GM12878 (cell line): ENCODE measurements around the gene IL3. TPM values are rescaled to one million over a fixed set of nuclear protein-coding genes. Genes with fewer than 3 reads are reported as not detected.

ENCODE experiments used
- ATAC-seq: fragments of 200-7000 bp; cut with Tn5 transposase; 3 replicates; pipeline ENCODE4 v1.9.1; 2020; ENCODE audit warnings: mild to moderate bottlenecking, moderate library complexity
- BruUV-seq: library from RNA; stranded (reverse); fragments of 400-500 nt; replicated peaks from 2 replicates; lab custom pipeline; 2021; lab: Mats Ljungman, UMichigan
- CTCF ChIA-PET: fragments of 300-600 bp; sonication (Branson Sonifier 250); formaldehyde crosslinking; extraction: SDS; loops from one replicate; lab custom pipeline; 2021; ENCODE audit warnings: inconsistent platforms; lab: Yijun Ruan, JAX
- POLR2A ChIA-PET: fragments of 350-600 bp; formaldehyde crosslinking; extraction: SDS; loops from one replicate; lab custom pipeline; 2021; ENCODE audit warnings: inconsistent platforms; lab: Charles Lee
- RAD21 ChIA-PET: fragments of 300-600 bp; sonication (Branson Sonifier 250); formaldehyde crosslinking; loops from one replicate; lab custom pipeline; 2023; ENCODE audit warnings: antibody characterized with exemption; ENCODE audit not compliant: unreplicated experiment; lab: Charles Lee
- SMC1A ChIA-PET: fragments of 300-600 bp; sonication (Branson Sonifier 250); formaldehyde crosslinking; loops from one replicate; lab custom pipeline; 2023; ENCODE audit not compliant: unreplicated experiment, uncharacterized antibody; lab: Charles Lee
- DNase-seq: peaks from one replicate; pipeline ENCODE4 v3.0.0-alpha.2; 2011; ENCODE audit warnings: low read depth, low spot score
- FAIRE-seq: peaks from 3 replicates; lab custom pipeline; 2011; peaks lifted over from hg19 to GRCh38; lab: Jason Lieb, UNC
- H2AFZ ChIP-seq: 2 replicates; pipeline ENCODE4 v1.6.0; 2011; ENCODE audit warnings: low read depth, low read length, control low read depth; ENCODE audit not compliant: control insufficient read depth
- H3K27ac ChIP-seq: 2 replicates; pipeline ENCODE4 v1.5.1; 2011; ENCODE audit warnings: control low read depth; ENCODE audit not compliant: control insufficient read depth, insufficient read depth
- H3K27me3 ChIP-seq, 2 experiments: replicated peaks in 1 of 2; 2 replicates each; pipeline versions ENCODE4 v1.6.0 to v1.6.1; 2011; ENCODE audit warnings: low read length in 1 of 2; ENCODE audit not compliant: control insufficient read depth in 2 of 2, insufficient read depth in 2 of 2
- H3K36me3 ChIP-seq, 2 experiments: 2 replicates each; pipeline ENCODE4 v1.5.1; 2011; ENCODE audit warnings: low read length in 1 of 2; ENCODE audit not compliant: control insufficient read depth in 2 of 2, insufficient read depth in 2 of 2
- H3K4me1 ChIP-seq: 2 replicates; pipeline ENCODE4 v1.6.1; 2011; ENCODE audit warnings: mild to moderate bottlenecking, low read length, moderate library complexity, mixed read lengths; ENCODE audit not compliant: control insufficient read depth, insufficient read depth
- H3K4me2 ChIP-seq: 2 replicates; pipeline ENCODE4 v1.6.0; 2011; ENCODE audit warnings: control low read depth; ENCODE audit not compliant: control insufficient read depth, insufficient read depth
- H3K4me3 ChIP-seq: fragments of 200-600 bp; sonication (generic); 2 replicates; pipeline ENCODE4 v1.5.1; 2016
- H3K79me2 ChIP-seq: 2 replicates; pipeline ENCODE4 v1.6.0; 2011; ENCODE audit warnings: low read length; ENCODE audit not compliant: control insufficient read depth, insufficient read depth
- H3K9ac ChIP-seq: 2 replicates; pipeline ENCODE4 v1.8.0; 2011; ENCODE audit warnings: low read length, control low read depth, mixed read lengths; ENCODE audit not compliant: control insufficient read depth, insufficient read depth
- H3K9me3 ChIP-seq: replicated peaks from 3 replicates; pipeline ENCODE4 v1.5.1; 2011; ENCODE audit warnings: mild to moderate bottlenecking, low read length; ENCODE audit not compliant: control insufficient read depth, insufficient read depth
- H4K20me1 ChIP-seq: 2 replicates; pipeline ENCODE4 v1.6.0; 2011; ENCODE audit not compliant: control insufficient read depth, insufficient read depth
- ATF7 ChIP-seq: fragments of 450-650 bp; IDR thresholded peaks from 2 replicates; pipeline ENCODE4 v1.6.1; 2016; ENCODE audit warnings: low read depth, mild to moderate bottlenecking
- BCLAF1 ChIP-seq: fragments of 450-650 bp; IDR thresholded peaks from 2 replicates; pipeline ENCODE4 v1.6.1; 2017; ENCODE audit warnings: antibody characterized with exemption, mild to moderate bottlenecking, moderate library complexity
- BHLHE40 ChIP-seq, 2 experiments: fragments of 450-650 bp in 1 of 2; IDR thresholded peaks; 2 replicates each; pipeline ENCODE4 v1.6.1; 2011 to 2017; ENCODE audit warnings: low read depth in 2 of 2, borderline replicate concordance in 1 of 2, improper control_type of control experiment in 1 of 2, low read length in 1 of 2, mild to moderate bottlenecking in 1 of 2
- CBX3 ChIP-seq: fragments of 200-600 bp; sonication (generic); IDR thresholded peaks from 2 replicates; pipeline ENCODE4 v1.6.1; 2016; ENCODE audit warnings: low read depth, borderline replicate concordance
- CTCF ChIP-seq, 3 experiments: IDR thresholded peaks in 2 of 3; conservative IDR thresholded peaks in 1 of 3; 2 replicates each; pipeline ENCODE4 v1.5.1; 2011; ENCODE audit warnings: low read depth in 3 of 3, low read length in 3 of 3, mild to moderate bottlenecking in 3 of 3, control low read depth in 2 of 3, moderate library complexity in 2 of 3, inconsistent platforms in 1 of 3, mixed read lengths in 1 of 3; ENCODE audit not compliant: control insufficient read depth in 2 of 3, insufficient read depth in 1 of 3; ENCODE audit errors: extremely low read depth in 1 of 3
- MTA2 ChIP-seq: fragments of 450-650 bp; IDR thresholded peaks from 2 replicates; pipeline ENCODE4 v1.6.1; 2016; ENCODE audit warnings: low read depth, mild to moderate bottlenecking, moderate library complexity
- NR2F1 ChIP-seq: fragments of 450-650 bp; conservative IDR thresholded peaks from 2 replicates; pipeline ENCODE4 v1.6.1; 2017; ENCODE audit warnings: mild to moderate bottlenecking
- PBX3 ChIP-seq: IDR thresholded peaks from 2 replicates; pipeline ENCODE4 v1.6.1; 2011; ENCODE audit warnings: mild to moderate bottlenecking, low read depth, low read length, moderate library complexity; ENCODE audit not compliant: insufficient replicate concordance
- RAD51 ChIP-seq: fragments of 450-650 bp; IDR thresholded peaks from 2 replicates; pipeline ENCODE4 v1.6.1; 2016; ENCODE audit warnings: moderate library complexity, mild to moderate bottlenecking, inconsistent platforms
- SMARCA5 ChIP-seq: fragments of 450-650 bp; IDR thresholded peaks from 2 replicates; pipeline ENCODE4 v1.6.1; 2017; ENCODE audit warnings: mild to moderate bottlenecking
- ZBTB4 ChIP-seq: fragments of 450-650 bp; formaldehyde crosslinking; IDR thresholded peaks from 2 replicates; pipeline ENCODE4 v1.4.0; 2022; ENCODE audit warnings: mild to moderate bottlenecking, moderate library complexity
- WGBS: methylation state at CpG from one replicate; pipeline ENCODE4 v1.1.6; 2016; ENCODE audit warnings: low lambda C conversion rate; ENCODE audit not compliant: insufficient replicate concordance, insufficient coverage; ENCODE audit errors: missing lambda C conversion rate; 5-methylcytosine and 5-hydroxymethylcytosine counted together
- in situ Hi-C: fragments of 300-500 bp; cut with MboI; formaldehyde crosslinking; loops from 9 replicates; pipeline ENCODE4 v1.14.3; 2018; ENCODE audit warnings: mixed read lengths
- intact Hi-C: fragments of 100-400 bp; cut with micrococcal nuclease; formaldehyde crosslinking; loops from one replicate; pipeline ENCODE4 v1.14.2; 2022; ENCODE audit not compliant: unreplicated experiment
- polyA plus RNA-seq, 11 experiments: library from polyadenylated mRNA; depleted of rRNA in 4 of 11; unstranded in 6 of 11; stranded (reverse) in 5 of 11; fragments of >200 nt; fragmentation: Nextera tagmentation in 4 of 11; fragmentation: Illumina TruSeq in 1 of 11; extraction: Ambion mirVana in 4 of 11; extraction: Trizol in 1 of 11; gene quantifications; 1 replicate in 1 of 11; 2 replicates in 10 of 11; pipeline versions ENCODE4 v1.2.1 to v1.2.3, GENCODE V29; 2011 to 2016; ENCODE audit warnings: inconsistent platforms in 2 of 11, missing spikeins in 2 of 11, low read depth in 1 of 11
- total RNA-seq, 4 experiments: library from RNA; depleted of rRNA in 3 of 4; stranded (reverse); fragments of >200 nt in 3 of 4; fragmentation: Illumina TruSeq in 1 of 4; extraction: Trizol in 1 of 4; gene quantifications; 2 replicates each; pipeline versions ENCODE4 v1.2.1 to v1.2.3, GENCODE V29; 2013 to 2021

Gene IL3
- total and polyA plus RNA-seq, 10 of the 15 experiments (the other 5 are each of a cell fraction or from before 2014, with no cell fraction given) = not detected

GRCh38 chr5:132049093-132049492 is 11.4 kb upstream of the IL3 start:
- no peak for ATAC-seq
- in situ Hi-C loops = no loop called here
- no peak overlapping the region for H2AFZ ChIP-seq
- H3K9me3 ChIP-seq = no peaks in the 10 kb centered on the region
- ChIA-PET RAD21 (no interaction called here), POLR2A (no interaction called here), SMC1A (interaction anchor here (1.2 kb wide), 1 partner anchor 14 kb away, joined by 3 read pairs; no protein-coding TSS in a partner anchor), CTCF (interaction anchor here (1.1 to 2.2 kb wide), 2 partner anchors 14 to 41 kb away, joined by 3 to 8 read pairs; no protein-coding TSS in a partner anchor)
- no peaks in the 10 kb centered on the region for H3K79me2 ChIP-seq
- no peaks in the 10 kb centered on the region for H3K36me3 ChIP-seq
- no TSS peak for BruUV-seq
- H3K4me1 ChIP-seq = no peaks in the 10 kb centered on the region
- no peak for DNase-seq
- TF ChIP-seq RAD51 (no peak), SMARCA5 (no peak), BHLHE40 (IDR thresholded peaks at IDR 0.05; ENCODE audit: borderline replicate concordance in 1 of 2, low read depth in 2 of 2, low read length in 1 of 2) (no peak), ZBTB4 (CRISPR knock-in tag) (no peak), NR2F1 (no peak), CBX3 (no peak), MTA2 (no peak), PBX3 (no peak), ATF7 (no peak), BCLAF1 (no peak), CTCF (IDR thresholded peaks at IDR 0.05 in 2 of 3, conservative IDR thresholded peaks at IDR 0.05 in 1 of 3; ENCODE audit: control insufficient read depth in 2 of 3, extremely low read depth in 1 of 3, insufficient read depth in 1 of 3, low read depth in 3 of 3, low read length in 3 of 3) (no peak)
- H3K4me2 ChIP-seq = no peak overlapping the region
- no peak overlapping the region for H3K4me3 ChIP-seq
- intact Hi-C loops = no loop called here
- H3K27ac ChIP-seq = no peak overlapping the region
- 35% methylated on average over 4 of the region's 4 CpGs for WGBS
- H3K27me3 ChIP-seq = peaks cover 0 to 4% of the 10 kb centered on the region in 2 experiments; a peak in 3 of 4 replicates
- no peak overlapping the region for H3K9ac ChIP-seq
- FAIRE-seq = no peak
- H4K20me1 ChIP-seq = no peaks in the 10 kb centered on the region
